H9 (cell line): Measurements from ENCODE around the gene CFAP161. TPM values are rescaled to one million over a fixed set of nuclear protein-coding genes. Genes with fewer than 3 reads are reported as not detected.

ENCODE experiments used
- DNase-seq: peaks from one replicate; pipeline ENCODE4 v3.0.0-alpha.2; 2017
- H2AFZ ChIP-seq: one replicate; pipeline ENCODE4 v1.6.1; 2013; ENCODE audit warnings: mild to moderate bottlenecking, low read length, control low read depth, moderate library complexity
- H2AK5ac ChIP-seq: 2 replicates; pipeline ENCODE4 v1.6.1; 2013; ENCODE audit warnings: low read length, control low read depth, mixed read lengths; ENCODE audit not compliant: insufficient read length
- H2BK120ac ChIP-seq: one replicate; pipeline ENCODE4 v1.6.1; 2013; ENCODE audit warnings: low read depth, mild to moderate bottlenecking, low read length, control low read depth, inconsistent platforms; ENCODE audit not compliant: poor library complexity, severe bottlenecking
- H2BK12ac ChIP-seq: 2 replicates; pipeline ENCODE4 v1.6.1; 2013; ENCODE audit warnings: low read length, control low read depth, mixed read lengths, low read depth; ENCODE audit not compliant: insufficient read length
- H2BK15ac ChIP-seq: 2 replicates; pipeline ENCODE4 v1.6.1; 2013; ENCODE audit warnings: low read depth, low read length, control low read depth
- H2BK20ac ChIP-seq: one replicate; pipeline ENCODE4 v1.6.1; 2013; ENCODE audit warnings: low read depth, mild to moderate bottlenecking, low read length, control low read depth, inconsistent platforms; ENCODE audit not compliant: poor library complexity, severe bottlenecking
- H2BK5ac ChIP-seq: 2 replicates; pipeline ENCODE4 v1.6.1; 2013; ENCODE audit warnings: low read length, control low read depth, mixed read lengths; ENCODE audit not compliant: insufficient read length
- H3K14ac ChIP-seq: 2 replicates; pipeline ENCODE4 v1.6.1; 2013; ENCODE audit warnings: low read length, control low read depth; ENCODE audit not compliant: insufficient read depth
- H3K18ac ChIP-seq: 2 replicates; pipeline ENCODE4 v1.6.1; 2013; ENCODE audit warnings: low read depth, mild to moderate bottlenecking, mixed read lengths, low read length, control low read depth; ENCODE audit not compliant: insufficient read length
- H3K23ac ChIP-seq: 2 replicates; pipeline ENCODE4 v1.6.1; 2013; ENCODE audit warnings: low read length, control low read depth, mixed read lengths, low read depth; ENCODE audit not compliant: insufficient read length
- H3K23me2 ChIP-seq: 2 replicates; pipeline ENCODE4 v1.6.1; 2013; ENCODE audit warnings: low read depth, mild to moderate bottlenecking, mixed read lengths, low read length, control low read depth; ENCODE audit not compliant: insufficient read length, poor library complexity, severe bottlenecking
- H3K27ac ChIP-seq: 2 replicates; pipeline ENCODE4 v1.5.1; 2013; ENCODE audit warnings: low read length, control low read depth, mixed read lengths, low read depth; ENCODE audit not compliant: insufficient read length
- H3K27me3 ChIP-seq: 2 replicates; pipeline ENCODE4 v1.6.1; 2013; ENCODE audit warnings: low read length, control low read depth, inconsistent platforms; ENCODE audit not compliant: insufficient read depth
- H3K4ac ChIP-seq: 2 replicates; pipeline ENCODE4 v1.6.1; 2013; ENCODE audit warnings: low read depth, mild to moderate bottlenecking, control low read depth, inconsistent platforms, low read length, moderate library complexity
- H3K4me1 ChIP-seq: 2 replicates; pipeline ENCODE4 v1.6.1; 2013; ENCODE audit warnings: low read length, control low read depth, inconsistent platforms; ENCODE audit not compliant: insufficient read depth
- H3K4me2 ChIP-seq: 2 replicates; pipeline ENCODE4 v1.6.1; 2013; ENCODE audit warnings: low read length, control low read depth, mixed read lengths; ENCODE audit not compliant: insufficient read length, insufficient read depth
- H3K56ac ChIP-seq: 2 replicates; pipeline ENCODE4 v1.6.1; 2013; ENCODE audit warnings: low read depth, mild to moderate bottlenecking, mixed read lengths, low read length, control low read depth; ENCODE audit not compliant: insufficient read length
- H3K79me1 ChIP-seq: 2 replicates; pipeline ENCODE4 v1.6.1; 2013; ENCODE audit warnings: low read depth, mild to moderate bottlenecking, moderate library complexity, low read length, control low read depth, inconsistent platforms; ENCODE audit not compliant: insufficient read depth, poor library complexity, severe bottlenecking
- H3K79me2 ChIP-seq: 2 replicates; pipeline ENCODE4 v1.6.1; 2013; ENCODE audit warnings: low read length, control low read depth, inconsistent platforms; ENCODE audit not compliant: insufficient read depth
- H3K9ac ChIP-seq: 2 replicates; pipeline ENCODE4 v1.6.1; 2013; ENCODE audit warnings: low read length, control low read depth, mixed read lengths; ENCODE audit not compliant: insufficient read length; ENCODE audit errors: extremely low read depth
- H3K9me3 ChIP-seq: one replicate; pipeline ENCODE4 v1.6.1; 2013; ENCODE audit warnings: low read depth, low read length, inconsistent platforms; ENCODE audit not compliant: control insufficient read depth
- H3T11ph ChIP-seq: one replicate; pipeline ENCODE4 v1.6.1; 2013; ENCODE audit warnings: mild to moderate bottlenecking, low read length, control low read depth, inconsistent platforms
- H4K20me1 ChIP-seq: one replicate; pipeline ENCODE4 v1.6.1; 2013; ENCODE audit not compliant: control insufficient read depth, insufficient read length, insufficient read depth
- H4K5ac ChIP-seq: 2 replicates; pipeline ENCODE4 v1.6.1; 2013; ENCODE audit warnings: low read depth, mild to moderate bottlenecking, mixed read lengths, low read length, control low read depth; ENCODE audit not compliant: insufficient read length
- H4K8ac ChIP-seq: replicated peaks from 2 replicates; pipeline ENCODE4 v1.6.1; 2013; ENCODE audit warnings: low read length, control low read depth, mixed read lengths, low read depth; ENCODE audit not compliant: insufficient read length
- H4K91ac ChIP-seq: 2 replicates; pipeline ENCODE4 v1.6.1; 2013; ENCODE audit warnings: low read depth, mild to moderate bottlenecking, moderate library complexity, mixed read lengths, low read length, control low read depth; ENCODE audit not compliant: insufficient read length
- H3K27ac Mint-ChIP-seq, 3 experiments: 2 replicates in 2 of 3; 3 replicates in 1 of 3; pipeline ENCODE4 v1.8.0; 2020 to 2021; ENCODE audit warnings: mixed read lengths in 3 of 3, mild to moderate bottlenecking in 1 of 3, moderate library complexity in 1 of 3
- H3K27me3 Mint-ChIP-seq: 2 replicates; pipeline ENCODE4 v1.8.0; 2021; ENCODE audit warnings: low read depth, mild to moderate bottlenecking, moderate library complexity, mixed read lengths
- H3K36me3 Mint-ChIP-seq, 3 experiments: 2 replicates in 2 of 3; 3 replicates in 1 of 3; pipeline ENCODE4 v1.8.0; 2020 to 2021; ENCODE audit warnings: low read depth in 3 of 3, mixed read lengths in 3 of 3; ENCODE audit not compliant: insufficient read depth in 1 of 3
- H3K4me1 Mint-ChIP-seq, 2 experiments: 2 replicates each; pipeline ENCODE4 v1.8.0; 2020; ENCODE audit warnings: mixed read lengths in 2 of 2
- H3K4me3 Mint-ChIP-seq, 2 experiments: 2 replicates in 1 of 2; 3 replicates in 1 of 2; pipeline ENCODE4 v1.8.0; 2020 to 2021; ENCODE audit warnings: mild to moderate bottlenecking in 2 of 2, mixed read lengths in 2 of 2, moderate library complexity in 1 of 2
- H3K9me3 Mint-ChIP-seq, 2 experiments: 2 replicates in 1 of 2; 3 replicates in 1 of 2; pipeline ENCODE4 v1.8.0; 2020; ENCODE audit warnings: mild to moderate bottlenecking in 2 of 2, mixed read lengths in 2 of 2, moderate library complexity in 1 of 2
- CTCF ChIP-seq: fragments of 200-600 bp; sonication (generic); conservative IDR thresholded peaks from 3 replicates; pipeline ENCODE4 v1.8.0; 2021; ENCODE audit warnings: antibody characterized with exemption, mild to moderate bottlenecking
- WGBS: extraction: QIAGEN DNeasy Blood & Tissue Kit; methylation state at CpG from one replicate; pipeline ENCODE4 v1.1.7; 2013; ENCODE audit warnings: missing lambda C conversion rate, low lambda C conversion rate, mixed read lengths; ENCODE audit not compliant: insufficient read length; ENCODE audit errors: extremely low coverage; 5-methylcytosine and 5-hydroxymethylcytosine counted together
- total RNA-seq: library from RNA; stranded (reverse); gene quantifications from 2 replicates; pipeline ENCODE4 v1.2.1, GENCODE V29; 2021

CFAP161 gene
- total RNA-seq, 1 experiment from 2014 or later = 0.24 TPM

GRCh38 chr15:81087694-81088093 is 46.4 kb upstream of the CFAP161 start:
- WGBS = no CpG with 5 or more reads among the region's 1 CpG
- no peak for DNase-seq
- no peak overlapping the region for H2BK20ac ChIP-seq
- H2BK12ac ChIP-seq = no peak overlapping the region
- H2AK5ac ChIP-seq = no peak overlapping the region
- Mint-ChIP-seq H3K4me3 (no peak overlapping the region), H3K27me3 (peaks cover 3% of the 10 kb centered on the region; the same call in 1 of the 2 replicates), H3K4me1 (peaks cover 0 to 3% of the 10 kb centered on the region in 2 experiments; a peak in 2 of 4 replicates), H3K36me3 (no peaks in the 10 kb centered on the region), H3K27ac (no peak overlapping the region), H3K9me3 (no peaks in the 10 kb centered on the region)
- H3K23ac ChIP-seq = no peak overlapping the region
- H3K79me2 ChIP-seq = no peaks in the 10 kb centered on the region
- H3K14ac ChIP-seq = no peak overlapping the region
- no peak overlapping the region for H4K5ac ChIP-seq
- no peak overlapping the region for H3K27ac ChIP-seq
- H3K79me1 ChIP-seq = no peaks in the 10 kb centered on the region
- H3K27me3 ChIP-seq = no peaks in the 10 kb centered on the region
- no peak overlapping the region for H3K18ac ChIP-seq
- TF ChIP-seq CTCF = no peak
- H4K20me1 ChIP-seq = no peaks in the 10 kb centered on the region
- no peak overlapping the region for H2AFZ ChIP-seq
- no peaks in the 10 kb centered on the region for H3K9me3 ChIP-seq
- H3K4me1 ChIP-seq = no peaks in the 10 kb centered on the region; the same call in 1 of the 2 replicates
- no peak overlapping the region for H3K4me2 ChIP-seq
- no peak overlapping the region for H4K8ac ChIP-seq
- no peak overlapping the region for H2BK5ac ChIP-seq
- H3K9ac ChIP-seq = no peak overlapping the region
- no peak overlapping the region for H3T11ph ChIP-seq
- no peak overlapping the region for H2BK120ac ChIP-seq
- H3K56ac ChIP-seq = no peak overlapping the region
- no peaks in the 10 kb centered on the region for H3K23me2 ChIP-seq
- H2BK15ac ChIP-seq = no peak overlapping the region
- no peak overlapping the region for H4K91ac ChIP-seq
- H3K4ac ChIP-seq = no peak overlapping the region
